ENCODE data around the gene BMPER.

DNA sequence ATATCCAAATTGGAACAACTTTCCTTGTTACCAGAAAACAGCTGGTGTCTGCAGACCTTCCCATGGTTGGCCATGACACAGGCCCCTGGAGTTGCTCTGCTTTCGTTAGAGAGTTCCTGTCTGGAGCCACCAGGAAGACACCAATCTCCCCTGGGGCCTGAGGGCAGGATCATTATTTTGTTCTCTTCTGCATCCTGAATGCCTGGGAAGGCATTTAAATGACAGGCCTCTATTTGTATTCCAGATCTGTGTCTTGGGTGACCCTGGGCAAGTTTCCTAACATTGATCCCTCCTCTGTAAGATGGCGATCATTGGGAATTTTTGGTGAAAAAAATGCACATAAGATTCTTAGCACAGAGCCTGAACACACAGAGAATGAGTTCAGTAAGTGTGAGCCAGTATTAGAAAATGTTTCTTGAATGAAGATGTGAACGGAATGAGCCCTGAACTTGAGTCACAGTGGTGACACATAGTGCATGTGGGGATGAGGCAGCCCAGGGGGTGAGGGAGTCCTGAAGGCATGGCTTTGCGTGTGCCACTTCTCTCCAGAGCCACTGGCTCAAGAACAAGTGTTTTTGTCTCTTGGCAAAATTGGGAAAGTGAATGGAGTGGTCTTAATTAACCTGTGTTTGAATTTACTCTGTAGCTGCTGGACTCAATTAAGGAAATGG is 28.4 kb downstream of the BMPER start:
- TF ChIP-seq POLR2AphosphoS5 (IDR thresholded peaks at IDR 0.05; ENCODE audit: borderline replicate concordance, low read depth, low read length) (no peak), EZH2 (IDR thresholded peaks at IDR 0.05) (no peak), FOXP2 (optimal IDR thresholded peaks at IDR 0.05; ENCODE audit: control extremely low read depth, extremely low read length, insufficient read depth) (no peak)

Measured in SK-N-MC (cell line).